Stimulated activated CD4-positive, alpha-beta T cell treated with anti-CD3 and anti-CD28 coated beads, Interleukin-1b, Interleukin-23, amount 100 ng/mL, for 48 hours (primary cell): ENCODE data around the gene CRHR2.

Experiments used
- DNase-seq: peaks from one replicate; pipeline ENCODE4 v3.0.0-alpha.2; 2020

Gene CRHR2

DNA sequence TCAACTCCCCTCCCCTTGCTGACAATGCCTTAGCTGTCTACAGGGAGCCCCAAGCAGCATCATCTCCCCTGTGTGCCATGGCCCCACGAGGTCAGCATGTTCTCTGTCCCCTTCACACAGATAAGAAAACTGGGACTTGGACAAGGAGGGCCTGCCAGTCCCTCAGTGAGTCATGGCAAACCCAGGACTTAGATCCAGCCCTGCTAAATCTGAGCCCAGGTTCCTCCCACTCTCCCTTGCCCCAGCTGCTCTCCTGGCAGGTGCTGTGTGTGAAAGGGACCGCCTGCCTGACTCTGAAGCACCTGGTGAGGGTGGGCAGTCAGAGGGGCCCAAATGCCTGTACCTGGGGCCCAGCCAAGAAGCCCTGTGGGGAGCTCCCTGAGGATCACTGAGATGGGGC is 7.4 kb downstream of the CRHR2 start:
- no peak for DNase-seq

DNA sequence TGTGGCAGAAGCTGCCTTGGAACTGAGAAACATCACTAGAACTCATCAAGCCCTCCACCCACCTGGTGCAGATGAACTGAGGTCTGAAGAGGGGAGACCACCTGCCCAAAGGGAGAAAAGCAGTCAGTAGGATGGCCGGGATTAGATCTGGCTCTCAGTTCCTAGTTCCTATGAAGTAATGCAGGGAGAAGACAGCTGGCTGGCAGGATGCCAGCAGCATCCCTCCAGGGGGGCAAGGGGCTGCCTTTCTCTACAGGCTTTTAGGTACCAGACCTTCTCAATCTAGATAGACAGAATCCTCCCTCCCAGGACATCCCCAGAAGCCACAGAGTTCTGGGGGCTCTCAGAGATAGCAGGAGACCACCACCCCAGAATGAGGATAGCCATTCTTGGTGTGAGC is 7.8 kb downstream of the CRHR2 start:
- no peak for DNase-seq

DNA sequence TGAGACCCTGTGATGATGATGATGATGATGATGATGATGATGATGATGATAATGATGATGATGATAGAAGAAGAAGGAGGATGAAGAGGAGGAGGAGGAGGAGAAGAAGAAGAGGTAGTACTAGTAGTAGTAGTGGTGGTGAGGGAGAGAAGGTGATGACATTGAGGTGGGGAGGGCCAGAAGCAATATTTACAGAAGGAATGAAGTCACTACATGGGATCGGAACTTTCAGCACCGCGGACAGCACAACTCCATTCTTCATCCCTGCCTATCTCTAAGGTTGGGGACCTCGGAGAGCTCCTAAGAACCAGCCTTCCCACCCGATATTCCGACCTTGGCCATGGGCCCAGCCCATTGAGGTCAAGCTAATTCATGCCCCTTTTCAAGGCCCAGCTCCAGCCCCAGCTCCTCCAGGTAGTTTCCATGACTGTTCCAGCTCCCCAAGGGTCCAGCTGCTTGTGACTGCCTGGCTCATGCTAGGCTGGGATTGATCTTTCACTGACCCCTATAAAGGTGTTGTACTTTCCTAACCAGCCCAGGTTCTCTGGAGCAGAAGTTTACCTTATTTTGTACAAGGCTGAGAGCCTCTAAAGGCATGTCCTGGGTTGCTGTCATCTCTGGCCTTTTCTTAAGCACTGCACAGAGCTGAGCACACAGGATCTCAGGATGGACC is 10.3 kb downstream of the CRHR2 start:
- DNase-seq: no peak

DNA sequence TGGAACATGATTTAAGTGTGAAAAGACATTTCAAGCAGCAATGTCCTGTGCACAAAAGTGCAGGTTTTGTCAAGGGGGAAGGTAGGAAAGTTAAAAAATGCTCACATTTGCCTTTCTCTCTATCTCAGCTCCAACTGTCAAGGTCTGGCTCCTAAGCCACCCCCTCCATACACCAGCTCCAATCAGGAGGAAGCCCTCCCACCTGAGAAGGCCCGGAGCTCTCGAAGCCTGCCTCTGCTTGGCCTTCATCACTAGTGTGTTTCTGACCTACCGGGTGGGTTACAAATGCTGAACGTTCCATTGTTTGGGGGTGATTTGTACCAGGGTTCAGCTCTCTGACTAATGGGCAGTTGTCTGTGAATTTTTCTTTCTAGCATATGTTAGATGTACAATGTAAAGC is 14.2 kb downstream of the CRHR2 start:
- no peak for DNase-seq

DNA sequence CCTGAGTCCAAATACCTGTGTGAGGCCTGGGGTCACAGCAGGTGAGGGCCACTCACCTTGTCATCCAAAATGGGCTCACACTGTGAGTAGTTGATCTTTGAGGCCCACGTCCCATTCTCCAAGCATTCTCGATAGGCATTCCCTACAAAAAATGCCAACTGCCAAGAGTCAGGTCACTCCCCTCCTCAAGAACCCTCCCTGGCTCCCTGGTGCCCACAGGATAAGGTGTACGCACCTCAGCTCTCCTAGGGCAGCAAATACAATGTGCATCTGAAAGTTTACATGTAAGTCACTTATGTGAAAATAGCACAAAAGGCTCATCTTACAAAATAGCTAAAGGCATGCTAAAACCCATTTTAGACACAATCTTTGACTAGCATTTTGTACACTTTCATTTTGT is 15.1 kb downstream of the CRHR2 start:
- DNase-seq: no peak

DNA sequence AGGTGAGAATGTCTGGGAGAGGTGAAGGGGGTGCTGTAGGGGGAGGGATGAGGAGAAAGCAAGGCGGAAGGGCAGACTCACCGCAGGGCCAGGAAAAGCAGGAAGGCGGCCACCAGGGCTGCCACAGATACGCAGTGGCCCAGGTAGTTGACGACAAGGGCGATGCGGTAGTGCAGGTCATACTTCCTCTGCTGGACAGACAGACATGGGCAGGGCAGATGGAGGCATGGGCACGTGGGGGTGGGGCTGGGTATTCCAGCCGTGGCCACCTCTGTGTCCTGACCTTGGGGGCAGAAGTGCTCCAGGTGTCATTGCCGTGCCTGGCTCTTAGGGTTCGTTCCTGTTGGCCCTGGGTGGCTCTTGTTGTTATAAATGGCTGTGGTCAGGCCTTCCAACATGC is 16.8 kb downstream of the CRHR2 start:
- DNase-seq: no peak

DNA sequence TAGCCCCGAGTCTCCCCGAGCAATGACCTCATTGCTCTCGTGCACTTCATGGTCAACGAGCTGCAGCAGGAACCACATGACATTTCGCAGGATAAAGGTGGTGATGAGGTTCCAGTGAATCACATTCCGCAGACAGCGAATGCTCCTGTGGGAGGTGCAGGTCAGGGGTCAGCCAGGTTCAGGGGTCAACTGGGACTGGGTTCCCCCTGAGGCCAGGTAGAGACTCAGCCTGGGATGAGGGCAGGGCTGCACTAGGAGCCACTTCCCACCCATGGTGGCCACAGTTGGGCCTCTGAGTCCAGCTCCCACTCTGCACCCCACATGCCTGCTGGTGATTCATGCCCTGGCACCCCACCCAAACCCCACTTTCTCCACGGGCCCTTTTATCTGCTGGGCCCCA is 17.2 kb downstream of the CRHR2 start:
- no peak for DNase-seq

DNA sequence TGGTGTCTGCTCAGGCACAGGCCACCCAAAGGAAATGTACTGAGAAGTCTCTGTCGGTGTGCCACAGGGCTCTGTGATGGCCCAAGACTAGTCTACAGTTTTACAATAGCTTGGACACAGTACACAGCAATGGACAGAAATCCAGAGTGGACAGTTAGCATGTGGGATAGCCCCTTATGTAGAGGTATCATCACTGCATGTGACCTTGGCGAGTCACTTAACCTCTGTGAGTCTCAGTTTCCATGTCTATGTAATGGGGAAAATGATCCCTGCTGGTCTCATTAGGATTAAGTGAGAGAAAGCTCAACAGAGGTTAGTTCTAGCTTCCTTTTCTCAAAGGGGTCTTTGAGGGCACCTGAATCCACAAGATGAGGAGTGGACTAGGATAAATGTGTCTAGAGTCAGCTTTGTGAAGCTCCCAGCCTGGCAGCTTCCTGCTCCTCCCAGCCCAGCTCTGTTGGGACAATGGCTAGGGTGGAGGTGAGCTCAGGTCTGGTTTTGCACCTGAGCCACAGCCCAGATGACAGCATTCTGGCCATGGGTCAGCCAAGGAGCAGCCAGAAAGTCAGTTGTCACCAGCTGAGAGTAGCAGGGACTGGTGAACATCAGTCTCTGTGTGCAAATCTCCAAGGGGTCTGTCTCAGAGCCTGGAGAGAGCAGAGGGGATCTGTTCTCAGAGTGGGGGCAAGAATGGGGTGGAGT is 17.9 kb downstream of the CRHR2 start:
- no peak for DNase-seq

DNA sequence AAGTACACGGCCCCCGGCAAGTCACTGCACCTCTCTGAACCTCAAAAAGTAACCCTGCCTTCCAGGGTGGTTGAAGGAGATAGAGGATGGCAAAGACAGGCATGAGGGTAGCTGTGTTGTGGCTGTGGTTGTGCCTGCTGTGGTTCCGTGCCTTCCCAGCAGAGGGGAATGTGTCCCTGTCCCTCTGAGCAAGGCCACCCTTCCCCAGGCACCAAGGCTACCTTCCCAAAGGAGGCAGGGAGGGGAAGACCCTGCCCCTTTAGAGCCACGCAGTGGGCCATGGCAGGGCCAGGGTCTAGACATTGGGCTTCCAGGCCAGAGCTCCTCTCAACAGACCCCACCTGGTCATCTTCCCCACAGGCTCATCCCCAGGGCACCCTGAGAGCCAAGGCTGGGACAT is 18.8 kb downstream of the CRHR2 start:
- DNase-seq: no peak

DNA sequence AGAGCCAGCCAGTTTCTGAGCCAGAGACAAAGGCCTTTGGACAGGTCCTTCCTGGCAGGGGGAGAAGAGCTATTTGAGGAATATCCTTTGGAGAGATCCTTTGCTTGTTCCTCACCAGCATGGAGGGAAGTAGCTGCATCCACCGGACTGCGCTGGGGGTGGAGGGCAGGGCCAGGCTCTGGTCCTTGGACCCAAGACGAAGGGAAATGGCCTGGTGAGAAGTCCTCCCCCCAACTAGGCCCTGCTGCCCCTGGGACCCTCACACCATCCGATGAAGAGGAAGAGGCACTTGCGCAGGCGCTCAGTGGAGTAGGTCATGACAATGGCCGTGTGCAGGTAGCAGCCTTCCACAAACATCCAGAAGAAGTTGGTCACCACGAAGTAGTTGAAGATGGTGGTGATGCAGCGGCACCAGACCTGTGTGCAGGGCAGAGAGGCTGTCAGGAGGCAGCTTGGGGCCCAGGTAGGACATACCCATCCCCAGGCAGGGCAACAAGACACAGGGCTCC is 19.8 kb downstream of the CRHR2 start:
- no peak for DNase-seq

DNA sequence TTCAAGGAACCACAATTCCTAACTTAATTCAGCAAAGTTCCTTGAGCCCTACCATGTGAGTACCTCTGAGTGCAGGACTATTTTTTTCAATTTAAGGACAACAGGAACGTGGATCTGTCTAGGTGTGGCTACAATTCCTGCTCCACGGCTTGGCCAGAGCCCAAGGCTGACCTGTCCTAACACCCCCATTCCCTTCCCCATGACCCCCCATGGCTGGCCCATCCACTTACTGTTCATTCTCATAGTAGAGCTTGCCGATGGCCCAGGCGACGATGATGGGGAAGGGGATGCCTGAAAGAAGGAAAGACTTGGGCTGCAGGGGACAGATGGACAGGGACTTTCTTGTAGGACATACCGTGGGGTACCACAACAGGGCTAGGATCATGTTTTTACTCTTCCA is 20.3 kb downstream of the CRHR2 start:
- no peak for DNase-seq

DNA sequence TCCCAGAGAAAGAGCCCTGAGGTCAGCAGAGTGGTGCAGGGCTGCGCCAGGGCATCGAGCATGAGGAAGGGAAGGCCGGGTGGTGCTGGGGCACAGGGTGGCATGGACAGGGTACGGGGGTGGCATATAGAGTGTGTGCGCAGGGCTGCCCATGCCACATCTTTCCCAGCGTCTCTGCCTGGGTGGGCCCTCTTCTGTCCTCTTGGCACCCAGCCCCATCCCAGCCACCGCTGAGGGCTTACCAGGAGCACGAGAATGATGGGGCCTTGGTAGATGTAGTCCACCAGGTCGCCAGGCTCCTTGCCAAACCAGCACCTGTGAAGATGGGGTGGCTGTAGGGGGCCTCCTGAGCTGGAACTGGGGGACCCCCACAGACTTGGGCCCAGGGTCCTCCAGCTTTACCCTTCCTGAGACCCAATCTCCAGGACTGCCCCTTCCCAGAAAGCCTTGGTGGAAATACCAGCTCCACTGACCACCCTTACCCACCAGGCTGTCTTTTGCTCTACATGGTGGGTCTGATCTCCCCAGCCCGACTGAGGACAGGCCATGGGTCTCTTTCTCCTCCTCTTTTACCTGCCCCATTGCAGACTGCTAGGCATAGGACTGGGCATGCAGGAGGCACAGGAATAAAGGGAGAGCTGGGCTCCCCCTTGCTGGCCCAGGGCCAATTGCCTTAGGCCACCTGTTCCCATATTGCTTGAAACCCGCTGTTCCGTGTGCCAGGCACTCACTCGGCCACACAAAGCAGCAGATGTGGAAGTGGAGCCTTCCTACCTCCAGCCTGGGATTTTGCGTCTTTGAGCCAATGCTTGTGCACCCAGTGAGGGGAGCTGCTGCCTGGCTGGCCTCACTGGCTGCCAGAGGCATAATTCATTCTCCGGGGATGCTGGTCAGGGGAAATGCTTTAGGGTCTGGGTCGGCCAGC is 21.7 kb downstream of the CRHR2 start:
- DNase-seq: no peak

DNA sequence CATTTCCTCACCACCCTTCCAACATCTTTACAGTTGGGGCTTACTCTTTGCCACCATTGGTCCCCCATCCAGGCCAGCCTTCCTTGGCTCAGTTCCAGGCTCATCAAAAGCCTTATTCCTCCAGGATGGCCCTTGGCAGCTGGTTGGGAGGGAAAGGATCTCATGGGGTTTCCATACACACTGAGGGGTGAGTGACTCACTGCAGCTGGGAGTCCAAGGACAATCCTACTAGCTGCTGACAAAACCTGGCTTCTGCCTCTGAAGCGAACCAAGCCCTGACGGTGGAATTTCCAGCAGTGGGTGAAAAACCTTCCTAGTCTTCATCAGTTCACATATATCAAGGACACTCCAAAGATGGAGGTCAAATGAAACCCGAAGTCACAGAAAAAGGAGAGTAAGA is 22.9 kb downstream of the CRHR2 start:
- DNase-seq: no peak

DNA sequence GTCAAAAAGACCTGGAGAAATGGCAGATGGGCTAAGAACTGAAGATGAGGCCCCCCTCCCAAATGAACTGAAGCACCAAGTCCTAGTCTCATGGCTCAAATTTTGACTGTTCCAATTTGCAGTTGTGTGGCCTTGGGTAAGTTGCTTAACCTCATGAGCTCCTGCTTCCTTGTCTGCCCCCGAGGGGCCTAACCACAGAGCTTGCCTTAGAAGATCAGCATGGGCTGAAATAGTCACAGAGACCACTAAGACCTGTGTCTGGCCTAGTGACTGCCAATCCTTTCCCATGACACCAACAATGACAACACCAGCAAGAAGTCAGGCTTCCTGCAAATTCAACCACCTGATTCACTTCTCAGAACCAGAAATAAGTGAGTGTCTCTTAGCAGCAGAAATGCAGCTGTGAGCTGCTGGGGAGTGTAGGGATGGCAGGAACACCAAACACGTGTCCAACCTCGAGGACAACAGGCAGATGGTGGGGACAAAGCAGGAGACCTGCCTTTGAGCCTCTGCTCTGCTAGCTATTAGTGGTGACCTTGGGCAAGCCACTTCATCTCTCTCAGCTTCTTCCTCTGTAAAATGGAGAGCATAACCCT is 23.7 kb downstream of the CRHR2 start:
- no peak for DNase-seq

DNA sequence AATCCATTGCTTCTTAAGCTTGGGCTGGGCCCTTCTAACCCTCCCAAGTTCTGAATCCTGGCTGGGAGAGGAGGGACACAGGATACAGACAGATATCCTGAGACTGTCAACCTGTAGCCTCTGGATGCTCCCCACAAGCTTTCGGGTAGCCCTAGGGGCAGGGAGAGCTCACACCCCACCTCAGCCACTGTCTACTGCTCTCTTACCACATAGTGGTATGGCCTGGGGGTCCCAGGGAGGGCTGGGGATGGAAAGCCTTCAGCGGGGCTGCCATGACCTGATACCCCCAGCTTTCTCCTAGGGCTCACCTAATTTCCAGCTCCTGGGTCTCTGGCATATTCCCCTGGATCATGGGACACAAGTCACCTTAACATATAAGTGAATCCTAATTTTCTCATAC is 25.1 kb downstream of the CRHR2 start:
- DNase-seq: no peak

DNA sequence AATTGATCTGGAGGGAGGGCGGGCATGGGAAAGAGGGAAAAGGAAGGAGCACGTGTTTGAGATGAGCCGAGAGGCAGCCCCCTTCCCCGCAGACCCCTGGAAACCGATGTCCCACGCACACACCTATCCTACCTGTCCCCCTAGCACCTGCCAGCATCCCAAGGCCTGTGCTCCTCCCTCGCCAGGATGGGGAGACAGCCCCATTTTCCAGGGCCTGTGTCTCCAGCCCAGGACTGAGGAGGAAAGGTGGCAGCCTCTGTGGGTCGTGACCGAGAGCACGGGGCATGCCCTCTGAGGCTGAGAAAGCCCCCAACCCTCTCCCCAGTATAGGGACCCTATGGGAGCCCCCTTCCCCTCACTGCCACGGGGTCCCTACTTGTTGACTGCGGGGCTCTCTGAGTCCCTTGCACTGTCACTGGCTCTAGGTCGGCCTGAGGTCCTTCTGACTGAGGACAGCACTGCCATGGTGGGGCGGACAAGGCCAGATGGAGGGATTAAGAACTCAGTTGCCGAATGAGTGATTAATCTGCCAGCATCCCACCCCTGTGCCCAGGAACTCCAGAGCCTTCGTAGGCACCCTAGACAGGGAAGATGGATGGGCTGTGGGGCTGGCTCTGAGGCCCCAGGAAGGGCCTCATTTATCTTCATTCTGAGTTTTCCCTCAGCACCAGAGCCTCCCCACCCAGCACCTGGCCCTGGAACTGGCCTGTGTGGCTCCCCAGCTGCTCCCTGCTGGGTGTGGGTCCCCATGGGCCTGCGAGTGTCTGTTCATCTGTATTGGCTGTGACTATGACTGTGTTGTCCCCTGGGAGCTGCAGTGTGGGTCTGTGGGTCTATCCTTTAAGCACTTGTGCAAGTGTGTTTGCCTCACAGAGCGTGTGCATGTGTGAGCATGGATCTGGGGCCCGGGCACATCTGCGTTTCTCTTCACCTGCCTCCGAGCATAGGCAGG is 26.0 kb downstream of the CRHR2 start:
- no peak for DNase-seq

DNA sequence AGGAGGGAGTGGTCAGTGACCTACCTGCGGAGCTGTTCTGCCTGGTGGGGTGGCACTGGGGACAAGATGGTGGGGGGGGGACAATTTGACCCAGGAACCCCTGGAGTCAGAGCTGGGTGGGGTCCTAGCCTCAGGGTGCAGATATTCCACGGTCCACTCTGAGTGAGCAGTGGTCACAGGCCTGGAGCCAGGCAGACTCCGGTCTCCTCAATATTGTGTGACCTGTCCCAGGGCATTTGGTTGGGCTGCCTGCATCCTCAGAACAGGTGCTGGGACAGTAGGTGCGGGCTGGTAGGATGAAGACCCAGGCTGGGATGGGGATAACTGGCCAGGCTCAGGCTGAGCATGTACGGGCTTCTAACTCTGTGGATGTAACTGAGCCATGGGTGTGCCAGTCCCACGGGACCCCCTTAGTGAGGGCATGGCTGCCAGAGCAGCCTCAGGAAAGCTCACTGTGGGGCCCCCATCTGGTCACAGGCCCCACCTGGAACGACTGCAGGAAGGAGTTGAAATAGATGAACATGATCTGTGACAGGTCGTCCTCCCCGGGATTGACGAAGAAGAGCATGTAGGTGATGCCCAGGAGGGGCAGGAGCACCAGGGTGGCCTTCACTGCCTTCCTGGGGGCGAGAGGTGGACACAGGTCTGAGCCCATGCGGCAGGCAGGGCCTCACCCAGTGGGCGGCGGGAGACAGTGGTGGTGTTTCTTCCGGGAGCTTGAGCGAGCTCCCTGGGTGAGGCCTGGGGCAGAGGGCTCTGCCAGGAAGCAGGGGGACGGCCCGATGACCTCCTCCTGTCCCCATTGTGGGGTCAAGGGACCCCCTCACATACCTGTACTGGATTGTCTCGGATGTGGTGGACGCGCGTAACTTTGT is 26.9 kb downstream of the CRHR2 start:
- no peak for DNase-seq

DNA sequence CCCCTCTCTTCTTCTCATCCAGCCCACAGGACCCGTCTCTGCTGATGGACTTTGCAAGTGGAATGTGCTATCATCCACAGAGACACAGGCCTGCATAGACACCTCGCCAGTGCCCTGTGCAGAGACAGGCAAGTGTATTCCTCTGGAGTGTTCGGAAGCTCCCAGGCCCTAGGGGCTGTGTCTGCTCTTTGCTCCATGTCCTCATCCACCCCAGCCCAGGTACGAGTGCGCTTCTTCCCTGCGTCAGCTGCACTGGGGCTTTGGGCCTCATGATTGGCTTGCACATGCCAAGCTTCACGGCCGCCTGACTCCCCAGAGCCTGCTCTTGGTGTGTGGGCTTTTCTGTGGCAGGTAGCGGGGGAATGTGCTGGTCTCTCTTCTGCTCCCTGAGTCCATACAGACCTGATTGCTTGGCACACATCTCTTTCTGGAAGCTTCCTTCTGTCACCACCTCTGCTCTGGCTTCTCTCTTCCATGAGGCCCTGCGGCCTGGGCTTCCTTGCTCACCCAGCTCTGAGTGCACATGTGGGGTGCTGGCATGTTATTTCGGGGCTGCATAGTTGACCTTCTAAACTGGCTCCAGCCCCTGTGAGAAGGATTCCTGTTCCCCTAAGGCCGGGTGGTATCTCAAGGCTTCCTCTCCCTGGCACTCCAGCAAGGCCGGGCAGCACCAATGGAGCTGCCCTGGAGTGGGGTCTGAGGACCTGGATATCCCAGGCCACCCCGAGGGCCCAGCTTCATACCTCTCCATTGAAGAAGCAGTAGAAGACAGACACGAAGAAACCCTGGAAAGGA is 27.8 kb downstream of the CRHR2 start:
- no peak for DNase-seq

DNA sequence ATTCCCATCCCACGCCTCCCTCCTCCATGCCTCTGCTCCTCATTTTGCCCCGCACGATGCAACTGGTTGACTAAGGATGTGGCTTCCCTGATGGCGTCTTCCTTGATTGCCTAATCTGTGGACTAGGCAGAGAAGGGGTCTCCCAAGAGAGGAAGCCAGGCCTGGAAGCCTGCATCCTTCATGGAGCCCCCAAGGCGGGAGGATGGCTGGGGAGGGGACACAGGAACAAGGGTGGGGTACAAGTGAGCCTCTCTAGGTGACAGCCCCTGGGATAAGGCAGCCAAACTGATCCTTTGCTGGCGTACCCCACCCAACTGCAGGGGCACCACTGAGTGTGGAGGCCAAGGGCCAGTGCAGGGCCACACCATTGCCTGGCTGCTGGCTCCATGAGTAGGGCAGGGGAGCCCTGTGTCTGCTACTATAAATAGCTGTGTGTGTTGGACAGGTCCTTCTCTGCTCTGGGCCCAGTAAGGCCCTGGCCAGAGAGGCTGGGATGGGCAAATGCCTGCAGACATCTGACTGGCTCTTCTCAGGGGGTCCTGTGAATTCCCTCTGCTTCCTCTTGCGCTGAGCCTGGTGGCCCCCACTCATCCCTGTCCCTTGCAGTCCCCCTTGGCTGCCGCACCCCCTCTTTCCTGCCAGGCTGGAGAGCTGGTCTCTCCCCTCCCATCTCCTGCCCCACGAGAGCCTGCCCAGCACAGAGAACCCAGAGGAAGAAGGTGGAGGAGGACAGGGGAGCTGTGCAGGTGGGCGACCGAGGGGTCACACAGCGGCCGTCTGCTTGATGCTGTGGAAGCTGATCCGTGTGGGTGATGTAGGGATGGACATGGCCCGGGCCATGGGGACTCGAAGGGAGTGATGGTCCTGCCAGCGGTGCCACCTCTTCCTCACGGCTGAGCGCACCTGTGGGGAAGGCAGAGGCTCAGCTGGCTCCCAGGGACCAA is 29.3 kb downstream of the CRHR2 start:
- no peak for DNase-seq
